Tongue (tissue), 2 donors: ENCODE results near the gene NTRK1. TPM values are rescaled to one million over a fixed set of nuclear protein-coding genes. Genes with fewer than 3 reads are reported as not detected.

Experiments
- DNase-seq: peaks from one replicate; pipeline ENCODE4 v3.0.0-alpha.2; 2015
- total RNA-seq: library from RNA; depleted of rRNA; stranded (reverse); fragments of >200 nt; gene quantifications from one replicate; pipeline ENCODE4 v1.2.3, GENCODE V29; 2014

Gene NTRK1
- total RNA-seq, 1 donor from 2014 or later, result 0.82 TPM

DNA sequence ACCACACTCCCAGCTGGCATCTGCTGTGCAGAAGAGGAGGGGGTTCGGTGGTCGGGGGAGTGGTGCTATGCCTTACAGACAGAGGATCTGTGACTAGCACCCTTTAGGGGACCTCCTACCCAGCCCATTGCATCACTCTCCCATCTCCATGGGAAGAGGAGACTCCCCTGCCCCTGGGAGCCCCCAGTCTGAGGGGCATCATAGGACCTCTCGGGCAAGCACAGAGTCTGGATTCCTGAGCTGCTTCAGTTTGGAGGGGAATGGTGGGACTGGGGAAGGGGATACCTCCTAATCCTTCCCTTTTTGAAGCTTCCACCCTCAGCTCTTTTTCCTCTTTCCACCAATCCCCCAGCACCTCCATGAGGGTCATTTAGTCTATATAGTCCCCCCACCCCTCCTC lies 3.1 kb upstream of the NTRK1 start:
- DNase-seq, result no peak

DNA sequence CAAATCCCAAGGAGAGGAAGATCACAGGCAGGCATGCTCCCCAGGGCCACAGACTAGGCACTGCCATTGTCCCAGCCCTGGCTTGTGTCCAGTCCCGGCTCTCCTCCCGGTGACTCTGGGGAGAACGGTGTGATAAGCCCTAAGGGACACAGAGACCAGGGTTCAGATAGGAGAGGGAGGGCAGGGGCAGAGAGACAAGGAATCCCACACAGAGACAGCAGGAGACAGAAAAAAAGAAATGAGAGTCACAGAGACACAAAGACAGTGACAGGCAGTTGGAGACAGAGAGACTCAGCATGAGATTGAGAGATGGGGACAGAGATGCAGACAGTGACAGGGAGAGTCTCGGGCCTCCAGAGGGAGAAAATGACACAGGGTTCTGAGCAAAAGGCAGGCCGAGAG lies 2.1 kb upstream of the NTRK1 start:
- no peak for DNase-seq

GRCh38 chr1:156858959-156859522 lies 1.6 kb upstream of the NTRK1 start, which contains the start of gene INSRR:
INSRR (minus strand) TSS chr1:156859117; CDS start chr1:156858621, 496 bp downstream.
- peak; percentile 53 for DNase-seq

- DNase-seq, result no peak
Measured at GRCh38 chr1:156859523-156860112, 1.0 kb upstream of the NTRK1 start.

GRCh38 chr1:156860113-156860627 lies 495 bp upstream of the NTRK1 start:
- DNase-seq, result peak; percentile 74

DNA sequence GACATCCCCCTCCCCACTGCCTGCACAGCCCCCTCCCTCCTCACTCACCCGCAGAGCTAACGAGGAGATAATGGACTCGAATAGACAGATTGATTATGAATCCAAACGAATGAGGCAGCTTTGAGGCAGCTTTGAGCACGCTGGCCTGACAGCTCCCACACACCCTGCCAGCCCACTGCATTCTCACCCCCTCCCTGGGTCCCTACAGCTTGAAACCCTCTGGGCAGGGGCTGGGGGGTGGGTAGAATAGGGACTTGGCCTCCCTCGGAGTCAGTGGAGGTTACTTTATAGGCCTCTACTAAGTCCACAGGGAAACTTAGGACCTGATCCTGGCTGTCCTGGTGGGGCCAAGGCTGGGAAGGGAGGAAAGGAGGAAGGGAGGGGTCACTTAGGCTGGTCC lies 1.9 kb downstream of the NTRK1 start:
- DNase-seq, result no peak

- DNase-seq, result no peak
Measured at GRCh38 chr1:156862997-156863599, 2.4 kb downstream of the NTRK1 start.

DNA sequence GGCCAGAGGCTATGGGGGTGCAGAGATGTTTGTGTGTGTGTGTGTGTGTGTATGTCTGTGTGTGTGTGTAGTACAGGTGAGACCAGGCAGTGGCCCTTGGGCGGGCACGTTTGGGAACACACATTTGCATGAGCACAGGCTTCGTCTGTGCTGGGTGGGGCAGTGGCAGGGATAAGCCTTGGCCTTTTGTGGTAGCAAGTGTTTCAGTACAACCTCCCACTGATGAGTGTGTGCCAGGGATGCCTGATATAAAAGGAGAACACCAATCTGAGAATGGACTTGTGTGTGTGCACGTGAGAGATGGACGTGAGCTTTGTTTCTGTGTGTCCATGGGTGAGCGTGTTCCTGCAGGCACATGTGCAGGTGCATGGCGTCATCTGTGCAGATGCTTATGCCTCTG lies 3.0 kb downstream of the NTRK1 start:
- no peak for DNase-seq

GRCh38 chr1:156864796-156865195 lies 4.1 kb downstream of the NTRK1 start:
- DNase-seq, result no peak

DNA sequence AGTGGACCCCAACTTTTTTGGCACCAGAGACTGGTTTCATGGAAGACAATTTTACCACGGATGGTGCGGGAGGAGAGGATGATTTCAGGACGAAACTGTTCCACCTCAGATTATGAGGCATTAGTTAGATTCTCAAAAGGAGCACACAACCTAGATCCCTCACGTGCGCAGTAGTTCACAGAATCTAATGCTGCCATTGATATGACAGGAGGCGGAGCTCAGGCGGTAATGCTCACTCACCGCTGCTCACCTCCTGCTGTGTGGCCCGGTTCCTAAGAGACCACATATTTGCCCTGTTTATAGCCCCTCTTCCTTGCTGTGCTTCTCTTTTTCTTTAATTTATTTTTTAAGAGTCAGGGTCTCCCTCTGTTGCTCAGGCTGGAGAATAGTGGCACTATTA lies 4.6 kb downstream of the NTRK1 start:
- DNase-seq, result no peak

- DNase-seq, result no peak
Measured at GRCh38 chr1:156865865-156866248, 5.2 kb downstream of the NTRK1 start.

DNA sequence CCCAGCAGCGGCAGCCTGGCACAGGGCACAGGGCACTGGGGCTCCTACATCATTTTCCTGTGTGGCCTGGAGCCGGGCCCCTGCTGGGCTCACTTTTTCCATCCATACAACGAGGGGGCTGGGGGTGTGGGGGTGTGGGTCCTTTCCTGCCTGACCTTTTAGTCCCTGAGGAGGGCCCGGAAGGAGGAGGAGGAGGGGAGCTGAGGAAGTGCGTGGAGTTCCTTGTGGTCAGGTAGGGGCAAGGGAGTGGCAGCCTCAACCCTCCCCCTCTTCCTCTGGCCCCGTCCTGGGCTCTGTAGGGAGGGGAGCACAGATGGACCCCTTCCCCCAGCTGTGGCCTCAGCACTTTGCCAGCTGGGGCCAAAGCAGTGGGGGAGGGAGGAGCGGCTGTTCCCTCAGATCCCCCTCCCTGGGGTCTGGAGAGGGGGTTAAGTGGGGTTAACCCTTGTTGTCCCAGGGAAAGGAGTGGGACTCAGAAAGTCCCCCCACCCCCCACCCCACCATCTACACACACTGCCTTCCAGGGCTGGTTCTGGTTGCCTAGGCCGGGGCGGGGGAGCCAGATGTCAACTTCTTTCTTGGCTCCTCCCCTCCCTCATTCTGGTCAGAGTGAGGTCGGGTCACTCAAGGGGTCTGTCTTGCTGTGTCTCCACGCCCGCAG lies 5.7 kb downstream of the NTRK1 start:
- no peak for DNase-seq

- no peak for DNase-seq
Measured at GRCh38 chr1:156868341-156868740, 7.7 kb downstream of the NTRK1 start.

- no peak for DNase-seq
Measured at GRCh38 chr1:156869455-156869854, 8.8 kb downstream of the NTRK1 start.

DNA sequence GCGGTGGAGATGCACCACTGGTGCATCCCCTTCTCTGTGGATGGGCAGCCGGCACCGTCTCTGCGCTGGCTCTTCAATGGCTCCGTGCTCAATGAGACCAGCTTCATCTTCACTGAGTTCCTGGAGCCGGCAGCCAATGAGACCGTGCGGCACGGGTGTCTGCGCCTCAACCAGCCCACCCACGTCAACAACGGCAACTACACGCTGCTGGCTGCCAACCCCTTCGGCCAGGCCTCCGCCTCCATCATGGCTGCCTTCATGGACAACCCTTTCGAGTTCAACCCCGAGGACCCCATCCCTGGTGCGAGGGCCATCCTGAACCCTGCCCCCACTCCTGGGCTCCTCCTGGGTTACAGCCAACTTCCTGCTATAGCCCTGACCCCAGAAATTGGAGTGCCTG lies 13.0 kb downstream of the NTRK1 start:
- DNase-seq, result no peak

DNA sequence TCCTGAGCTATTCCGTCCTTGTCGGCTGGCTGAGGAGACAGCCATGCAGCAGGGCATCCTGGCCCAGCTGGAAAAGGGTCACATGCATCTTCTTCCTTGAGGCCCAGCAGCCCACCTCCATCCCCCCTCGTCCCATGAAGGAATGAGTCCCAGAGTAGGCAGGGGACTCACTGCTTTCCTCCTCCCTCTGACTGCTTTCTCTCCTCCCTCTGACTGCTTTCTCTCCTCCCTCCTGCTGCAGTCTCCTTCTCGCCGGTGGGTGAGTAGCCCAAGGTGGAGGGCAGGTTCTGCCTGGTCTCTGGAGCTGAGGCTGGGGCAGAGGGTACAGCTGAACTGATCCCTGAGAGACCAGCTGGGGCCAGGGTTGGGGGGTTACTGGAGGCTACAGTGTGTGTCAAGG lies 13.5 kb downstream of the NTRK1 start:
- no peak for DNase-seq

DNA sequence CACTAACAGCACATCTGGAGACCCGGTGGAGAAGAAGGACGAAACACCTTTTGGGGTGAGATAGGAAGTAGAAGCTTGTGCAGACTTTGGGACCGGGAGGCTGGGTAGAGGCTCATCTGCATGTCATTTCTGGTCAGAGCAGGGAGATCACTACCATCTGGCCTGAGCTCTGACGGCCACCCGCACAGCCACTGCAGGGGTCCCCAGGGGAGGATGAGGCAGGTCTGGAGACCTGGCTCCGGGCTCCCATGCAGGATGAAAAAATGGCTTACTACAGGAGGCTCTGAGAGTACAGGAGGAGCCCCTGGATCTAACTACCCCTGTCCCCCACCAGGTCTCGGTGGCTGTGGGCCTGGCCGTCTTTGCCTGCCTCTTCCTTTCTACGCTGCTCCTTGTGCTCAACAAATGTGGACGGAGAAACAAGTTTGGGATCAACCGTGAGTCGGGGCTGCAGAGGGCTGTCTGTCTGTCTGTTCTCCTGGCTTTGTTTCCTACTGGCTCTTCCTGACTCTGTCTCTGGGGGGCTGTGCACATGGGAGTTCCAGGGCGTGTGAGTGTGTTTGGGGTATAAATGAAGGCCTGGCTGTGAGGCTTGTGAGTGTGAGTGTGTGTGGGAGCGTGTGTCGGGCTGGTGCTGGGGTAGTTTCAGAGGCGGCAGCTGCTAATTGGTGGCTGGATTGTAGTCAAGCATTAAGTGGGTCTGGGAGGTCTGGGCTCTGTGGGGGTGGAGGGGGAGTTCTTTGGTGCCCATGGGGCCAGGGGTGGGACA lies 14.1 kb downstream of the NTRK1 start:
- DNase-seq, result no peak

DNA sequence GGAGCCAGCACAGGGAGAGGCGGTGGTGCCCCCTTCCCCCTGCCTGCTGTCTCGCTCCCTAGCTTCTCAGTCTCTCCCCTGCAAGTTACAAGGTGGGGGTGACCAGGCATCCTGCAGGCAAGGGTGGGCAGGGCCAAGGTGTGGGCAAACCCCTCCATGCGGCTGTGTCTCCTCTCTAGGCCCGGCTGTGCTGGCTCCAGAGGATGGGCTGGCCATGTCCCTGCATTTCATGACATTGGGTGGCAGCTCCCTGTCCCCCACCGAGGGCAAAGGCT lies 14.6 kb downstream of the NTRK1 start:
- DNase-seq, result no peak

DNA sequence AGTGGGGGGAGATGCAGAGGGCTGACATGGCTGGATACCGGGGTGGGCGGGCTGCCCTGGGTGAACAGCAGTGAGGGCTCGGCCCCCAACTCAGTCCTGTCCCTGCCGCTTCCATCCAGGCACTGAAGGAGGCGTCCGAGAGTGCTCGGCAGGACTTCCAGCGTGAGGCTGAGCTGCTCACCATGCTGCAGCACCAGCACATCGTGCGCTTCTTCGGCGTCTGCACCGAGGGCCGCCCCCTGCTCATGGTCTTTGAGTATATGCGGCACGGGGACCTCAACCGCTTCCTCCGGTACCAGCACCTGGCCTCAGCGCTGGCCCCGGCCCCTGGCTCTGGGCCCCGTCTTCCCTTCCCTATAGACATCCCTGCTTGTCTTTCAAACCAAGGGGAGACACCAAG lies 15.6 kb downstream of the NTRK1 start:
- DNase-seq, result no peak

DNA sequence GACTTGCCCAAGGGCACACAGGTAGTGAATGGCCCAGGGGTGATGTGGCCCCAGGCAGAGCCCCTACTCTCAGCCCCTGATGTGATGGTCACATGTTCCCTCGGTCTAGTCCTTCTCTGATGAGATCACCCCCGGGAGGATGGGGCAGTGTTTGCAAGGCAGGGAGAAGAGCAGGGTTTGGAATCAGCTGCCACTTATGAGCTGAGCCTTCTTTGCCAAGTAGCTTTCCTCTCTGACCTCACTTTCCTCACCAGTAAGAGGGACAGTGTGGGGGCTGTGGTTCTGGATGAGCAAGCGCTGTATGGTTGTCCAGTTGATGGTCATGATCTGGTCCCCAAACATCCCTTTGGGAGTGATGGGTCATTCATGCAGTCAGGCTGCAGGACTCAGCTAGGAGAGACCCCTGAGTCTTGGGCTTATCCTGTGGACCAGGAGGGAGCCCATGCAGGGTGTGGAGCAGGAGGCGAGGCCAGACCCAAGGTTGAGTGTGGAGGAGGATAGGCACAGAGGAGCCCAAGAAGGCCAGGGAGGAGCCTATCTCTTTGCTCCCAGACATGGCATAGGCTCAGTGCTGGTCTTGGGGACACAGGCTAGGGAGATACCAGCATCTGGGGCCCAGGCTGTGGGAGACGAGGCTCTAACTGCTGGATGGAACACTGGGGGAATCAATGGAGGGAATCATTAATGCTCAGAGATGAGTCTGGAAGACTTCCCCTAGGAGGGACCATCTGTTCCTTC lies 16.9 kb downstream of the NTRK1 start:
- DNase-seq, result no peak

GRCh38 chr1:156879876-156880275 lies 19.2 kb downstream of the NTRK1 start:
- no peak for DNase-seq

GRCh38 chr1:156880473-156880872 lies 19.8 kb downstream of the NTRK1 start:
- DNase-seq, result no peak
